ENCODE data around the gene AQP9.

The AQP9 gene

DNA sequence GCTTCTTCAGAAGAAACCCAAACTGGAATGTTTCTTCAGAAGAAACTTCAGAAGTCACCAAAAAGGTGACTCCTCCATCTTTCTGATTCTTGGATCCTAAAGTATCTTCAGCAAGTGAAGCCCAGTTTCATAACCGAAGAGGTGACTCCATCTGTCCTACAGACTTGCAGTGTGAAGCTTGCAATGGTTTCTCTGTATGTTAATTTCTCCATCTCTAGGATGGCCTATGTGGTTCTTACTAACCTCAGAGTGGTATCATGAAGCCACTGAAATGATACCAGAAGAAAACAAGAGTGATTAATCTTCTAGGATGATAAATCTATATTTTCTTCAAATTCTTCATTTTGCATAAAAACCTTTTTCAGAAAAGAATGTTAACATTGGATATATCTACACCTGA, 495 bp upstream of the AQP9 start:
- POLR2A ChIA-PET, result no interaction called here
- CTCF ChIA-PET, result no interaction called here
- TF ChIP-seq, protein P1, sequence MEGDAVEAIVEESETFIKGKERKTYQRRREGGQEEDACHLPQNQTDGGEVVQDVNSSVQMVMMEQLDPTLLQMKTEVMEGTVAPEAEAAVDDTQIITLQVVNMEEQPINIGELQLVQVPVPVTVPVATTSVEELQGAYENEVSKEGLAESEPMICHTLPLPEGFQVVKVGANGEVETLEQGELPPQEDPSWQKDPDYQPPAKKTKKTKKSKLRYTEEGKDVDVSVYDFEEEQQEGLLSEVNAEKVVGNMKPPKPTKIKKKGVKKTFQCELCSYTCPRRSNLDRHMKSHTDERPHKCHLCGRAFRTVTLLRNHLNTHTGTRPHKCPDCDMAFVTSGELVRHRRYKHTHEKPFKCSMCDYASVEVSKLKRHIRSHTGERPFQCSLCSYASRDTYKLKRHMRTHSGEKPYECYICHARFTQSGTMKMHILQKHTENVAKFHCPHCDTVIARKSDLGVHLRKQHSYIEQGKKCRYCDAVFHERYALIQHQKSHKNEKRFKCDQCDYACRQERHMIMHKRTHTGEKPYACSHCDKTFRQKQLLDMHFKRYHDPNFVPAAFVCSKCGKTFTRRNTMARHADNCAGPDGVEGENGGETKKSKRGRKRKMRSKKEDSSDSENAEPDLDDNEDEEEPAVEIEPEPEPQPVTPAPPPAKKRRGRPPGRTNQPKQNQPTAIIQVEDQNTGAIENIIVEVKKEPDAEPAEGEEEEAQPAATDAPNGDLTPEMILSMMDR (IDR thresholded peaks at IDR 0.05; ENCODE audit: control extremely low read depth, extremely low read depth, low read depth, missing control alignments), result no peak

DNA sequence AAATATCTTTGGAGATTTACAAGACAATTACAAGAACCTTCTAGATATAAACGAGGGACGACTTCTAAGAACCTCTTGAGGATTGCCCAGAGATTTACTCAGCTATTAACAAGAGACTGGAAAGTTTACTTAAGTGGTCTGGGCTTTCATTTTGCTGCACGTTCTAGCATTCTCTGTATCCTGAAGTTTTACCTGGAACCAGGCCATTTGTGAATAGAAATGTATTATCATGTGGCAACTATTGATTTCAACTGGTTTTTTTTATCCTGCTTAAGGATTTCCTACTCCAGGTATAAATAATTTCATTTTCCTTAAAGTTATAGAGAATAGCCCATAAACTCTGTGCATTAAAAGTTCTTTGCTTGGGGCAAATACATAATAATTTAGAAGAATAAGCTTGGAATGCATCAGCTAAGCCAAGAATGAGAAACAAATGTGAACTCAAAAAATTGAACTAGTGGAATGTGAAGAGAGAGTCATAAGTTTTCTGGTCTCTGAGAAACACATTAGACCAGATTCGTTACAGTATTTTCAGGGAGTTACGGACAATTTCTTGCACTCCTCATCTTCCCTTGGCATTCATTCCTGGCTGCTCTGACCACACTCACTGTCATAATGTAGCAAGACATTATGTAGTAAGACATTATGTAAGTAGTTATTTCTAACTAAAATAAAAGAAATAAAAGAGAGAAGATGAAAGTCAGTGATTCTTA, 1.3 kb downstream of the AQP9 start:
- CTCF ChIA-PET, result interaction anchor here (1.2 to 1.5 kb wide), 2 partner anchors 62 to 69 kb away, joined by 3 read pairs; no protein-coding TSS in a partner anchor
- TF ChIP-seq, protein P1 (IDR thresholded peaks at IDR 0.05; ENCODE audit: control extremely low read depth, extremely low read depth, low read depth, missing control alignments), result no peak

More for the DNA sequence above, 495 bp upstream of the AQP9 start:
- no peak for DNase-seq (ENCODE audit: extremely low spot score)

DNA sequence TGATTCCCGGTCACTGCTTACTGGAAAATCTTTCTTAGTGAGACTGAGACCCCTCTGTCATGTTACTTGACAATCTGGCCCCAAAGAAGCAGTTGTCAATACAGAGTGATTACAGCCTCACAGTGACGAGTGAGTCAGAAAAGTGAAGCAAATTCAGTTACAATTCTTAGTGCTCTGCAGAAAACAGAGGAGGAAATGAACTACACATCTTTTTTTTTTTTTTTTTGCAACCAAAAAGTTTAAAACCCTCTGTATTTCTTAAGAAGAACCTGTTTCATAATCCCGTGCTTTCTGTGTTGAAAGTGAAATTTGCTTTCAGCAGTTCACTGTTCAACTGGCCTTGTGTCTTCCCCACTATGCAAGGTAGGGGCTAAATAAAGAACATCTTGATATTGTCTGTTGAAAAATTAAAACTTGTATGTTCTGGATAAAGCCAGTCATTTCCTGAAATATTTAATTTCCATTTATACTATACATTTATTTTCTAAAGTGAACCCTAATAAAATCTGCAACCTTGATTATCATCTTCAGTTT, 1.9 kb downstream of the AQP9 start:
- no peak for DNase-seq (ENCODE audit: extremely low spot score)
- TF ChIP-seq, protein P1 (IDR thresholded peaks at IDR 0.05; ENCODE audit: control extremely low read depth, extremely low read depth, low read depth, missing control alignments), result no peak
- ChIA-PET CTCF (interaction anchor here (1.2 to 1.5 kb wide), 2 partner anchors 63 to 69 kb away, joined by 3 read pairs; no protein-coding TSS in a partner anchor), POLR2A (no interaction called here)

More for the DNA sequence above, 1.3 kb downstream of the AQP9 start:
- DNase-seq (ENCODE audit: extremely low spot score), result no peak
- POLR2A ChIA-PET, result no interaction called here

DNA sequence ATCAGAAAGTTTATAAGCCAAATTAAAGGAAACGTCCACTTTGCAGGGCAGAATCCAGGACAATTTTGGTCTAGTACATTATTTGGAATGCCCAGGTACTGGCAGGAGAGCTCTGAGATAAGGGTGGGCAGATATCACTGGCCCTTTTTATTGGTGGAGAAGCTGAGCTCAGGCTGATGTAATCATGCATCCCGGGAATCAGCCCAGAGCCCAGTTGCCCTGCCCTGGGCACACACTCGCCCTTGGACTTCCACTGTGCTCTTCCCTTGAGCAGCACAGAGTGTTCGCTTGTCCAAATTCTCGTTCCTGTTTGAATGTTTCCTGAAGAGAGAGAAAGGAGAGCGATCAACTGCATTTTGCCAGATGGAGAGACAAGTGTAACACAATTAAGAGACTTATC, 3.7 kb downstream of the AQP9 start:
- CTCF ChIA-PET, result interaction anchor here (0.8 to 1.6 kb wide), 2 partner anchors 23 to 41 kb away, joined by 3 to 4 read pairs; no protein-coding TSS in a partner anchor
- DNase-seq (ENCODE audit: extremely low spot score), result no peak
- POLR2A ChIA-PET, result no interaction called here
- TF ChIP-seq, protein P1 (IDR thresholded peaks at IDR 0.05; ENCODE audit: control extremely low read depth, extremely low read depth, low read depth, missing control alignments), result no peak

DNA sequence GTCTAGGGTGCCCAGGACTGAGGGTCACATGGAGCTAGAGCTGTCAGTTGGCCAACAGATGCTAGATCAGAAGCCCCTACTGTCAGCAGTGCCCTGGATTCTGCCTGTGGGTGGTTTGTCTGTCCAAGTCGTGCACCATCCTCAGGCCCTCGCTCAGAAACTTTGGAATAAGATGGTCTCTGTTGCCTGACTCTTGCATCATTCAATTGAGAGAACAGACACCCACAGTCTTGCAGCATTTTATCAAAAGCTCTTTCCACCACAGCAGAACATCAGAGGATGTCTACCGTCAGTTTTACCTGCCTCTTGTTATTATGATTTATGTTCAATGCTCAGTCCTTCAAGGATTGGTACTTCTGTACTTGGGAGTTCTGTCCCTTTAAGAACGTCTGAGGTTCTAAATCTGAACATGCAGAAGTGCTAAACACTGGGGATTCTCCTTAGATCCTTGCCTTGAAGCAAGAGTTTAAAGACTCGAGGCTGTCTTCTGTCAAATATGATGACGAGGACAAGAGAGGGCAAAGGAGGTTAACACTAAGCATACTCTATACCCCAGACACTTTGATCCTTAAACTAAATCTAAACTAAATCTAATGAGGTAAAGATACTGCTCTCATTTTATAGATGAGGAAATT, 4.8 kb downstream of the AQP9 start:
- TF ChIP-seq, protein P1 (IDR thresholded peaks at IDR 0.05; ENCODE audit: control extremely low read depth, extremely low read depth, low read depth, missing control alignments), result no peak
- ChIA-PET CTCF (interaction anchor here (0.8 to 1.6 kb wide), 2 partner anchors 22 to 40 kb away, joined by 3 to 4 read pairs; no protein-coding TSS in a partner anchor), POLR2A (no interaction called here)
- no peak for DNase-seq (ENCODE audit: extremely low spot score)

DNA sequence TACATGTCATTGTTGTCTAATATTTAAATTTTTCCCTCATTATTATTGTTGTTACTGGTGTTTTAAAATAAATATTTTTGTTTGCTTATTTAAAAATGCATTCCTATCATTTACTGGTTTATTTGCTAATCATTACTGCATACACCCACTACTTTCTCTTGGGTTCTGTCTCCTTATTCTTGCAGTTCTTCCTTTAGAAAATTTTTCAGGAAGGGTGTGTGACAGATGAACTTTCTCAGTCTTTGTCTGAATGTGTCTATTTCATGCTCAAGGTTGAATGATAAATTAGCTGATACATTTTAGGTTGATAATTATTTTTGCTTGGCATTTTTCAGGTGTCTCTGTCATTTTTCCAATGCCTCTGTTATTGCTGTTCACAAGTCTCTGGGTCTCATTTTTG, 7.4 kb downstream of the AQP9 start:
- POLR2A ChIA-PET, result no interaction called here
- TF ChIP-seq, protein P1 (IDR thresholded peaks at IDR 0.05; ENCODE audit: control extremely low read depth, extremely low read depth, low read depth, missing control alignments), result no peak
- CTCF ChIA-PET, result no interaction called here

More for the DNA sequence above, 7.4 kb downstream of the AQP9 start:
- DNase-seq (ENCODE audit: extremely low spot score), result no peak

Data from GM10248 (cell line).